AG04450 (cell line): Measurements from ENCODE around the gene FAM200A. TPM values are rescaled to one million over a fixed set of nuclear protein-coding genes. Genes with fewer than 3 reads are reported as not detected.
"Not testable (repeated sequence)": the region's sequence is repeated elsewhere in the genome, so short reads cannot be mapped to it uniquely, and the experiment has no call there.

Source experiments
- CTCF ChIA-PET: fragments of 300-600, 350-600 bp; formaldehyde crosslinking; extraction: SDS; loops from one replicate; lab custom pipeline; 2022; ENCODE audit warnings: antibody characterized with exemption, inconsistent platforms; lab: Charles Lee
- POLR2A ChIA-PET: fragments of 350-600 bp; formaldehyde crosslinking; extraction: SDS; loops from one replicate; lab custom pipeline; 2021; ENCODE audit warnings: antibody characterized with exemption, inconsistent platforms; lab: Yijun Ruan, JAX
- DNase-seq: peaks from one replicate; pipeline ENCODE4 v3.0.0-alpha.2; 2011; ENCODE audit warnings: low read depth, low spot score
- H3K27ac ChIP-seq: one replicate; pipeline ENCODE4 v1.5.1; 2012; ENCODE audit warnings: low read depth, low read length, control low read depth
- H3K27me3 ChIP-seq: one replicate; pipeline ENCODE4 v1.6.0; 2012; ENCODE audit warnings: low read length; ENCODE audit not compliant: control insufficient read depth, insufficient read depth
- H3K4me3 ChIP-seq: 2 replicates; pipeline ENCODE4 v1.5.1; 2011; ENCODE audit warnings: mild to moderate bottlenecking, low read depth, low read length, control low read depth
- H3K9me3 ChIP-seq: 2 replicates; pipeline ENCODE4 v1.5.1; 2012; ENCODE audit warnings: low read length; ENCODE audit not compliant: control insufficient read depth, insufficient read depth
- polyA plus RNA-seq: library from polyadenylated mRNA; depleted of rRNA; stranded (reverse); fragments of >200 nt; gene quantifications from 2 replicates; pipeline ENCODE4 v1.2.3, GENCODE V29; 2011
- TF ChIP-seq, protein P1 (sequence below): IDR thresholded peaks from 2 replicates; pipeline ENCODE4 v1.5.1; 2011; ENCODE audit warnings: low read depth, low read length, control low read depth, inconsistent platforms

The FAM200A gene
- polyA plus RNA-seq, 1 experiment, result 11.8 TPM

DNA sequence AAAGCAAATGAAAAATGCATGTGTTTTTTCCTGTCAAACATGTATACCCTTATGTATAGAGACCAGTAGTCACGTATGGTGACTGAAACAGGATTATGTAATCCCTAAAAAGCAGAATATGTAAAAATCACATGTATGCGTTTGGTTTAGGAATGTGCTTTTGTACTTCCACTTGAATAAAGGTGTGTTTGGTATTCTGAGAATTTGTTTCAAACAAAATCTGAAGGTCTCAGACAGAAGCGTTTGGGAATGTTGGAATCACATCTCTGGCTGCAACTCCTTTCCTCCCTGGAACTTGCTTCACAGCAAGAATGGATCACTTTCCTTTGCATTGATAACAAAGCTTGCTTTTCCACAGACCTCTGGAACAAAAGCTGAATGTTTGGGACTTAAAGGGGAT is 24.3 kb upstream of the FAM200A start:
- H3K9me3 ChIP-seq, result no peaks in the 10 kb centered on the region
- DNase-seq, result no peak
- CTCF ChIA-PET, result no interaction called here
- no peak overlapping the region for H3K4me3 ChIP-seq
- no peak overlapping the region for H3K27ac ChIP-seq
- TF ChIP-seq, protein P1, sequence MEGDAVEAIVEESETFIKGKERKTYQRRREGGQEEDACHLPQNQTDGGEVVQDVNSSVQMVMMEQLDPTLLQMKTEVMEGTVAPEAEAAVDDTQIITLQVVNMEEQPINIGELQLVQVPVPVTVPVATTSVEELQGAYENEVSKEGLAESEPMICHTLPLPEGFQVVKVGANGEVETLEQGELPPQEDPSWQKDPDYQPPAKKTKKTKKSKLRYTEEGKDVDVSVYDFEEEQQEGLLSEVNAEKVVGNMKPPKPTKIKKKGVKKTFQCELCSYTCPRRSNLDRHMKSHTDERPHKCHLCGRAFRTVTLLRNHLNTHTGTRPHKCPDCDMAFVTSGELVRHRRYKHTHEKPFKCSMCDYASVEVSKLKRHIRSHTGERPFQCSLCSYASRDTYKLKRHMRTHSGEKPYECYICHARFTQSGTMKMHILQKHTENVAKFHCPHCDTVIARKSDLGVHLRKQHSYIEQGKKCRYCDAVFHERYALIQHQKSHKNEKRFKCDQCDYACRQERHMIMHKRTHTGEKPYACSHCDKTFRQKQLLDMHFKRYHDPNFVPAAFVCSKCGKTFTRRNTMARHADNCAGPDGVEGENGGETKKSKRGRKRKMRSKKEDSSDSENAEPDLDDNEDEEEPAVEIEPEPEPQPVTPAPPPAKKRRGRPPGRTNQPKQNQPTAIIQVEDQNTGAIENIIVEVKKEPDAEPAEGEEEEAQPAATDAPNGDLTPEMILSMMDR, result no peak
- POLR2A ChIA-PET, result interaction anchor here (0.8 kb wide), 1 partner anchor 18 kb away, joined by 3 read pairs; the partner anchor contains the start of gene ZNF655
- no peaks in the 10 kb centered on the region for H3K27me3 ChIP-seq

DNA sequence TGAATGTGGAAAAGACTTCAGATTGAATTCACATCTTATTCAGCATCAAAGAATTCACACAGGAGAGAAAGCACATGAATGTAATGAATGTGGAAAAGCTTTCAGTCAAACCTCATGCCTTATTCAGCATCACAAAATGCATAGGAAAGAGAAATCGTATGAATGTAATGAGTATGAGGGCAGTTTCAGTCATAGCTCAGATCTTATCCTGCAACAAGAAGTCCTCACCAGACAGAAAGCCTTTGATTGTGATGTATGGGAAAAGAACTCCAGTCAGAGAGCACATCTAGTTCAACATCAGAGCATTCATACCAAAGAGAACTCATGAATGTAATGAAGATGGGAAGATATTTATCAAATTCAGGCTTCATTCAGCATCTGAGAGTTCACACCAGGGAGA is 21.3 kb upstream of the FAM200A start:
- no peak overlapping the region for H3K27ac ChIP-seq
- H3K9me3 ChIP-seq, result no peaks in the 10 kb centered on the region
- no peaks in the 10 kb centered on the region for H3K27me3 ChIP-seq
- POLR2A ChIA-PET, result no interaction called here
- CTCF ChIA-PET, result no interaction called here
- DNase-seq, result no peak
- no peak overlapping the region for H3K4me3 ChIP-seq
- TF ChIP-seq, protein P1, result no peak

DNA sequence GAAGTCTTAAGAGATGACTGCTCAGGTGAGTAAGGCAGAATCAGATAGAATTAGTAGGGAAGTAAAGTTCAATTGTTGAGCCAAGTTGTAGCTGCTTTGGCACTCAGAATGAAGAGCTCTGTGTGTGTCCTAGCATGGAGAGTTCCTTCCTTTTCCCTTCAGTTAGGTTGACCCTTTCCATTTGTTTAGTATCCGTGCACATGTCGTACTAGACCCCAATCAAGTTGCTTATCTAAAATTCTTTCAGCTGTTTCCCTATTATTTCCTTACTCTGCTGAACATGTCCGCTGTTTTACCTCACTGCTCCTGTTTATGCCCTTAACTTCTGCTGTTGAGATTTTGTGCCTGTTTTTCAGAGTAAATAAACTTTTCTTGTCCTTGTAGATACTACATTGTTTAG is 19.9 kb upstream of the FAM200A start:
- Histone ChIP-seq H3K9me3 (no peaks in the 10 kb centered on the region), H3K27ac (no peak overlapping the region), H3K4me3 (no peak overlapping the region), H3K27me3 (no peaks in the 10 kb centered on the region)
- no peak for DNase-seq
- POLR2A ChIA-PET, result interaction anchor here (1.2 kb wide), 1 partner anchor 14 kb away, joined by 3 read pairs; the partner anchor contains the start of gene ZNF655
- TF ChIP-seq, protein P1, result no peak
- CTCF ChIA-PET, result interaction anchor here (1.5 kb wide), 1 partner anchor 9 kb away, joined by 7 read pairs; no protein-coding TSS in a partner anchor

DNA sequence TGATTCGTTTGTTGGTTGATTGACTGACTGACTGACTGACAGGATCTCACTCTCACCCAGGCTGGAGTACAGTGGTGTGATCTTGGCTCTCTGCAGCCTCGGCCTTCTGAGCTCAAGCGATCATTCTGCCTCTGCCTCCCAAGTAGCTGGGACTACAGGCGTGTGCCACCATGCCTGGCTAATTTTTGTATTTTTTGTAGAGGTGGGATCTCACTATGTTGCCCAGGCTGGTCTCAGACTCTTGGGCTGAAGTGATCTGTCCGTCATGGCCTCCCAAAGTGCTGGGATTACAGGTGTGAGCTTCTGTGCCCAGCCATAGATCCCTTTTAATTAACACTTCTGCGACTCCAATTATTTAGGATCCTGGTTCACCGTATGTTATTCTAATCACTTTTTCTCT is 16.9 kb upstream of the FAM200A start:
- not testable (repeated sequence) for DNase-seq, H3K9me3 ChIP-seq, H3K27me3 ChIP-seq, H3K27ac ChIP-seq, H3K4me3 ChIP-seq
- ChIA-PET POLR2A (interaction anchor here (0.6 kb wide), 1 partner anchor 10 kb away, joined by 4 read pairs; the partner anchor contains the start of gene ZNF655), CTCF (interaction anchor here (0.5 kb wide), 1 partner anchor 35 kb away, joined by 3 read pairs; no protein-coding TSS in a partner anchor)

DNA sequence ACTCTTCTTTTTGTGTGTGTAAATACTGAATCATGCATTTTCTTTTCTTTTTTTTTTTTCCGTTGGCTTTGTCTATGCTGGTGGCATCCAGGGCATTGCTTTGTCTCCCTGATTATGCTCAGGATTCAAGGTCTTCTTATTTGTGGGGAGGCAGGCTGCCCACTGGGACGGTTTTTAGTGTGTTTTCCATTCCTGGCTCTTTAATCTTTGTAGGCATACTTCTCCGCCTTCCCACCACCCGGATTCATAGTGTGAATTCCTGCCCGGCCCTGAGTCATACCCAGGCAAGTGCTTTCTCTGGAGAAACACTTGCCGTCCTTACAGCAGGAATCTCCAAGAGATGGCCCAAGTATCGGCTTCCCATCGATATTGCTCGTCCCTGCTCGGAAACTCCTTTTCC is 11.7 kb upstream of the FAM200A start:
- Histone ChIP-seq H3K27me3 (no peaks in the 10 kb centered on the region), H3K9me3 (peaks cover 2% of the 10 kb centered on the region; the same call in 1 of the 2 replicates), H3K4me3 (no peak overlapping the region), H3K27ac (peak overlapping the region; percentile 88)
- peak; percentile 26 for DNase-seq
- CTCF ChIA-PET, result no interaction called here
- POLR2A ChIA-PET, result no interaction called here
- TF ChIP-seq, protein P1, result no peak
